ENCODE data around the gene SAE1.
"Not testable (repeated sequence)": the region's sequence is repeated elsewhere in the genome, so short reads cannot be mapped to it uniquely, and the experiment has no call there.

SAE1 gene

DNA sequence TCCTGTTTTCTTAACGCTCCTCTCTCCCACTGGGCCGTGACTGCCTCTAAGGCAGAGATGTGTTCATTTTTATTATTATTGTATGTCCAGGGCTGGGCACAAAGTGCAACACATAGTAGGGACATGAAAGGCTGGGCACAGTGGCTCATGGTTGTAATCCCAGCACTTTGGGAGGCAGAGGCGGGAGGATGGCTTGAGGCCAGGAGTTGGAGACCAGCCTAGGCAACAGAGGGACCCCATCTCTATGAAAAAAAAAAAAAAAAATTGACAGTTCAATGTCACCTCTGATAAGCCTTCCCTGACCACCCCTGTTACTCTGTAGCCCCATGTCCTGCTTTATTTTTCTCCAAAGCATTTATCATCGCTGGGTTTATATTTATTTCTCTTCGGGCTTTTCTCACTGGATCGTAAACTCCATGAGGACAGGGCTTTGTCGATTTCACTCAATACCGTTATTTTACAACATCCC is 481 bp upstream of the SAE1 start:
- peaks cover 31% of the 10 kb centered on the region for H3K36me3 ChIP-seq (ENCODE audit: insufficient read depth, low read length)
- H3K4me3 ChIP-seq: peak overlapping the region; percentile 95
- H3K27ac ChIP-seq: peak overlapping the region; percentile 85
- H3K9me3 ChIP-seq (ENCODE audit: low read depth, low read length): no peaks in the 10 kb centered on the region
- no peak overlapping the region for H3K9ac ChIP-seq (ENCODE audit: insufficient read length)
- no peak for TF ChIP-seq FOXP2 (optimal IDR thresholded peaks at IDR 0.05; ENCODE audit: control extremely low read depth, extremely low read length, insufficient read depth)
- TF ChIP-seq EZH2 (IDR thresholded peaks at IDR 0.05): no peak
- no peak for TF ChIP-seq POLR2AphosphoS5 (IDR thresholded peaks at IDR 0.05; ENCODE audit: borderline replicate concordance, low read depth, low read length)
- no peak for DNase-seq (ENCODE audit: low read depth, low spot score)

DNA sequence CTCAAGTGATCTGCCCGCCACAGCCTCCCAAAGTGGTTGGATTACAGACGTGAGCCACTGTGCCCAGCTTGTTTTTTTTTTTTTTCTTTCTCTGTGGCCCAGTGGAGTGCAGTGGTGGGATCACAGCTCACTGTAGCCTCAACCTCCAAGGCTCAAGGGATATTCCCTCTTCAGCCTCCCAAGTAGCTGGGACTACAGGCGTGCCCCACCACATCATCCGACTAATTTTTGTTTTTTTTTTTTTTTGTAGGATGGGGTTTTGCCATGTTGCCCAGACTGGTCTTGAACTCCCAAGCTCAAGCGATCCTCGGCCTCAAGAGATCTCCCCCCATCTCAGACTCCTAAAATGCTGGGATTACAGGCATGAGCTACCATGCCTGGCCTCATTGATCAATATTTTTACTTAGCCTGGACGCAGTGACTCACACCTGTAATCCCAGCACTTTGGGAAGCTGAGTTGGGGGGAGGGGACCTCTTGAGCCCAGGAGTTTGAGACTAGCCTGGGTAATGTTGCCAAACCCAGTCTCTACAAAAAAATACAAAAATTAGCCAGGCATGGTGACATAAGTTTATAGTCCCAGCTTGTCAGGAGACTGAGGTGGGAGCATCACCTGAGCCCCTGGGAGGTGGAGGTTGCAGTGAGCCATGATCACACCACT is 1.7 kb downstream of the SAE1 start:
- no peak for TF ChIP-seq EZH2 (IDR thresholded peaks at IDR 0.05)
- no peak for TF ChIP-seq POLR2AphosphoS5 (IDR thresholded peaks at IDR 0.05; ENCODE audit: borderline replicate concordance, low read depth, low read length)
- no peak for TF ChIP-seq FOXP2 (optimal IDR thresholded peaks at IDR 0.05; ENCODE audit: control extremely low read depth, extremely low read length, insufficient read depth)

DNA sequence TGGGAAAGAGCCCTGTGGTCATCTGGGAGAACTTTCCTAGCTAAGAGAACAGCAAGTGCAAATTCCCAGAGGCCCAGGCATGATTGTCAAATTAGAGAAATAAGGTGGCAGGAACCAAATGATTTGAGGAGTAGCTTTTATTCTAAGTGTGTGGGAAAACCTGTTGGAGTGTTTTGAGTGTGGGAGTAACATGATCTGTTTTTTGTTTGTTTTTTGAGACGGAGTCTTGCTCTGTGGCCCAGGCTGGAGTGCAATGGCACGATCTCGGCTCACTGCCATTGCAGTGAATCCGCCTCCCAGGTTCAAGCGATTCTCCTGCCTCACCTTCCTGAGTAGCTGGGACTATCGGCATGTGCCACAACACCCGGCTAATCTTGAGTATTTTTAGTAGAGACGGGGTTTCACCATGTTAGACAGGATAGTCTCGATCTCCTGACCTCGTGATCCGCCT is 2.4 kb downstream of the SAE1 start:
- Histone ChIP-seq H3K9ac (ENCODE audit: insufficient read length) (peak overlapping the region; percentile 22), H3K4me3 (no peak overlapping the region), H3K27ac (no peak overlapping the region), H3K9me3 (ENCODE audit: low read depth, low read length) (no peaks in the 10 kb centered on the region), H3K36me3 (ENCODE audit: insufficient read depth, low read length) (peaks cover 53% of the 10 kb centered on the region)
- TF ChIP-seq EZH2 (IDR thresholded peaks at IDR 0.05): no peak
- TF ChIP-seq FOXP2 (optimal IDR thresholded peaks at IDR 0.05; ENCODE audit: control extremely low read depth, extremely low read length, insufficient read depth): no peak
- TF ChIP-seq POLR2AphosphoS5 (IDR thresholded peaks at IDR 0.05; ENCODE audit: borderline replicate concordance, low read depth, low read length): no peak
- DNase-seq (ENCODE audit: low read depth, low spot score): no peak

More for the DNA sequence above, 1.7 kb downstream of the SAE1 start:
- no peak for DNase-seq (ENCODE audit: low read depth, low spot score)
- peak overlapping the region; percentile 95 for H3K4me3 ChIP-seq
- H3K36me3 ChIP-seq (ENCODE audit: insufficient read depth, low read length): peaks cover 49% of the 10 kb centered on the region
- no peaks in the 10 kb centered on the region for H3K9me3 ChIP-seq (ENCODE audit: low read depth, low read length)
- no peak overlapping the region for H3K27ac ChIP-seq
- peak overlapping the region; percentile 98 for H3K9ac ChIP-seq (ENCODE audit: insufficient read length)

DNA sequence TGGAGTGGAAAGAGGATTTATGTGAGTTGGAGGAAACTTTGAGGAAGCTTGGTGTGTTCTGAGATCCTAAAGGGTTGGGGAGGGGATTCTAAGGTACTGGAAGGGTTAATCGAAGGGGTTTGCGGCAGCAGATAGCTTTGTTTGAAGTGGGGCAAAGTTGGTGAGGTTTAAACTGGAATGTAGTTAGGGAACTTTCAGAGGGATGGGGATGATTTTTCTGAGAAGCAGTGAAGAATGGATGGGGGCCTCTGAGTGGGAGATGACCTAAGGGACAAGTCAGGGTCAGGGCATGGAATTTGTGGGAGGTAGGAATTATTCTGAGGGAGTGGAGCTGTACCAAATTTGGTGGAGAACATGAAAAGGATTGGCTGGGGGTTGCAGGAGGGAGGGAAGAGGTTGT is 3.9 kb downstream of the SAE1 start:
- Histone ChIP-seq H3K27ac (no peak overlapping the region; the same call in 1 of the 2 replicates), H3K4me3 (peak overlapping the region; percentile 27; the same call in 1 of the 2 replicates), H3K9ac (ENCODE audit: insufficient read length) (no peak overlapping the region), H3K9me3 (ENCODE audit: low read depth, low read length) (no peaks in the 10 kb centered on the region), H3K36me3 (ENCODE audit: insufficient read depth, low read length) (peaks cover 62% of the 10 kb centered on the region)
- no peak for DNase-seq (ENCODE audit: low read depth, low spot score)
- no peak for TF ChIP-seq FOXP2 (optimal IDR thresholded peaks at IDR 0.05; ENCODE audit: control extremely low read depth, extremely low read length, insufficient read depth)
- TF ChIP-seq POLR2AphosphoS5 (IDR thresholded peaks at IDR 0.05; ENCODE audit: borderline replicate concordance, low read depth, low read length): no peak
- TF ChIP-seq EZH2 (IDR thresholded peaks at IDR 0.05): no peak

DNA sequence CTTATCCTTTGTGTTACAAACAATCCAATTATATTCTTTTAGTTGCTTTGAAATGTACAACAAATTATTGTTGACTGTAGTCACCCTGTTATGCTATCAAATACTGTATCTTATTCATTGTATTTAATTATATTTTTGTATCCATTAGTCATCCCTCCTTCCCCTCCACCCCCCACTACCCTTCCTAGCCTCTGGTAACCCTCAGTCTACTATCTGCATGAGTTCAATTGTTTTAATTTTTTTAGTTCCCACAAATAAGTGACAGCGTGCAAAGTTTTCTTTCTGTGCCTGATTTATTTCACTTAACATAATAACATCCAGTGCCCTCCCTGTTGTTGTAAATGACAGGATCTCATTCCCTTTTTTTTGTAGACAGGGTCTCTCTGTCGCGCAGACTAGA is 4.5 kb downstream of the SAE1 start:
- H3K36me3 ChIP-seq (ENCODE audit: insufficient read depth, low read length): peaks cover 62% of the 10 kb centered on the region
- no peak overlapping the region for H3K4me3 ChIP-seq
- no peak overlapping the region for H3K27ac ChIP-seq
- DNase-seq (ENCODE audit: low read depth, low spot score): no peak
- H3K9ac ChIP-seq (ENCODE audit: insufficient read length): no peak overlapping the region
- no peaks in the 10 kb centered on the region for H3K9me3 ChIP-seq (ENCODE audit: low read depth, low read length)
- no peak for TF ChIP-seq EZH2 (IDR thresholded peaks at IDR 0.05)
- TF ChIP-seq FOXP2 (optimal IDR thresholded peaks at IDR 0.05; ENCODE audit: control extremely low read depth, extremely low read length, insufficient read depth): no peak
- no peak for TF ChIP-seq POLR2AphosphoS5 (IDR thresholded peaks at IDR 0.05; ENCODE audit: borderline replicate concordance, low read depth, low read length)

DNA sequence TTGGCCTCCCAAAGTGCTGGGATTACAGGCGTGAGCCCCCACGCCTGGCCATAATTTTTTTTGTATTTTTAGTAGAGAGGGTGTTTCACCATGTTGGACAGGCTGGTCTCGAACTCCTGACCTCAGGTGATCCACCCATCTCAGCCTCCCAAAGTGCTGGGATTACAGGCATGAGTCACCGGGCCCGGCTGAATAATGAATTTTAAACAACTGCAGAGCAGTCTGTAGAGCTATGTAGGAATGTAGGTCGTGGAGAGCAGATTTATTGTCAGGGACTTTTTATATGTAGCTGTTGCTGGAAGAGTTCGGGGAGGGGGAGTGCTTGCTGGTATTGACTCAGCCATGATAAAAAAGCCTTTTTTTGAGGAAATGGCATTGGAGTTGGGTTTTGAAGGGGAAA is 10.6 kb downstream of the SAE1 start:
- H3K9ac ChIP-seq (ENCODE audit: insufficient read length); H3K4me3 ChIP-seq; DNase-seq (ENCODE audit: low read depth, low spot score); H3K9me3 ChIP-seq (ENCODE audit: low read depth, low read length): not testable (repeated sequence)
- Histone ChIP-seq H3K36me3 (ENCODE audit: insufficient read depth, low read length) (peaks cover 70% of the 10 kb centered on the region), H3K27ac (peak overlapping the region; percentile 77)

DNA sequence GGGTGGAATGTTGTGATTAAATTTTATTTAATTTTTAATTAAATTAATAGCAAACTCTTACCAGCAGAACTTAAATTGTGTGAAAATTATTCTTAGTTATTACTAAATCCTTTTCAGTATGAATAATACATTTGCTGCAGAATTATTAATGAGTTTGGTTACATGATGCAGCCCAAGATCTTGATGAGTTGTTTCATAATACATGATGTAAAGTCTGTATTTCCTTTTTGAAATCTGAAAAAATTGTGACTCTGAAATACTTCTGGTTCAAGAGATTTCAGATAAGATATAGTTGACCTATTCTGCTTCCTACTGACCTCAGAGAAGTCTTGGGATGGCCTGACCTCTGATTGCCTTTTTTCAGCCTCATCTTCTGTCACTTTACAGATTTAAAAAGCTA is 11.1 kb downstream of the SAE1 start:
- TF ChIP-seq FOXP2 (optimal IDR thresholded peaks at IDR 0.05; ENCODE audit: control extremely low read depth, extremely low read length, insufficient read depth) (no peak), EZH2 (IDR thresholded peaks at IDR 0.05) (no peak), POLR2AphosphoS5 (IDR thresholded peaks at IDR 0.05; ENCODE audit: borderline replicate concordance, low read depth, low read length) (no peak)
- Histone ChIP-seq H3K9ac (ENCODE audit: insufficient read length) (no peak overlapping the region), H3K4me3 (no peak overlapping the region), H3K36me3 (ENCODE audit: insufficient read depth, low read length) (peaks cover 70% of the 10 kb centered on the region), H3K27ac (peak overlapping the region; percentile 77), H3K9me3 (ENCODE audit: low read depth, low read length) (no peaks in the 10 kb centered on the region)
- DNase-seq (ENCODE audit: low read depth, low spot score): no peak

DNA sequence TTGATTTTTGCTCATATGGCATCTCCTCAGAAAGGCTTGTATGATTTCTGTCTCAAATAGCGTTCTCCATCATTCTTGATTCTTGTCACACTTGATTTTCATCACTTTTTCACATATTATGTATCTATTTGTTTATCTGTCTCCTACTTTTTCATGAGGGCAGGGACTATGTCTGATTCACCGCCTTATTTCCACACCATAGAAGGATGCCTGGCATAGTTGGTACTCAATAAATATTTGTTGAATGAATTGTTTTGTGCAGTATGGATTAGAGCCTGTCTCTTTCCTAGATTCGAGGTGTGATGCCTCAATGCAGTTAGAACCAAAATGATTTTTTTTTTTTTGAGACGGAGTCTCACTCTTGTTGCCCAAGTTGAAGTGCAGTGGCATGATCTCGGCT is 12.1 kb downstream of the SAE1 start:
- no peak for DNase-seq (ENCODE audit: low read depth, low spot score)
- Histone ChIP-seq H3K27ac (no peak overlapping the region), H3K36me3 (ENCODE audit: insufficient read depth, low read length) (peaks cover 71% of the 10 kb centered on the region)

More for the DNA sequence above, 12.1 kb downstream of the SAE1 start:
- Histone ChIP-seq H3K9me3 (ENCODE audit: low read depth, low read length) (no peaks in the 10 kb centered on the region), H3K4me3 (no peak overlapping the region), H3K9ac (ENCODE audit: insufficient read length) (no peak overlapping the region)
- no peak for TF ChIP-seq POLR2AphosphoS5 (IDR thresholded peaks at IDR 0.05; ENCODE audit: borderline replicate concordance, low read depth, low read length)
- TF ChIP-seq EZH2 (IDR thresholded peaks at IDR 0.05): no peak
- no peak for TF ChIP-seq FOXP2 (optimal IDR thresholded peaks at IDR 0.05; ENCODE audit: control extremely low read depth, extremely low read length, insufficient read depth)
